Measurements from ENCODE around the gene UTP3.
"Not testable (repeated sequence)": the region's sequence is repeated elsewhere in the genome, so short reads cannot be mapped to it uniquely, and the experiment has no call there.

Gene UTP3, protein sequence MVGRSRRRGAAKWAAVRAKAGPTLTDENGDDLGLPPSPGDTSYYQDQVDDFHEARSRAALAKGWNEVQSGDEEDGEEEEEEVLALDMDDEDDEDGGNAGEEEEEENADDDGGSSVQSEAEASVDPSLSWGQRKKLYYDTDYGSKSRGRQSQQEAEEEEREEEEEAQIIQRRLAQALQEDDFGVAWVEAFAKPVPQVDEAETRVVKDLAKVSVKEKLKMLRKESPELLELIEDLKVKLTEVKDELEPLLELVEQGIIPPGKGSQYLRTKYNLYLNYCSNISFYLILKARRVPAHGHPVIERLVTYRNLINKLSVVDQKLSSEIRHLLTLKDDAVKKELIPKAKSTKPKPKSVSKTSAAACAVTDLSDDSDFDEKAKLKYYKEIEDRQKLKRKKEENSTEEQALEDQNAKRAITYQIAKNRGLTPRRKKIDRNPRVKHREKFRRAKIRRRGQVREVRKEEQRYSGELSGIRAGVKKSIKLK

DNA sequence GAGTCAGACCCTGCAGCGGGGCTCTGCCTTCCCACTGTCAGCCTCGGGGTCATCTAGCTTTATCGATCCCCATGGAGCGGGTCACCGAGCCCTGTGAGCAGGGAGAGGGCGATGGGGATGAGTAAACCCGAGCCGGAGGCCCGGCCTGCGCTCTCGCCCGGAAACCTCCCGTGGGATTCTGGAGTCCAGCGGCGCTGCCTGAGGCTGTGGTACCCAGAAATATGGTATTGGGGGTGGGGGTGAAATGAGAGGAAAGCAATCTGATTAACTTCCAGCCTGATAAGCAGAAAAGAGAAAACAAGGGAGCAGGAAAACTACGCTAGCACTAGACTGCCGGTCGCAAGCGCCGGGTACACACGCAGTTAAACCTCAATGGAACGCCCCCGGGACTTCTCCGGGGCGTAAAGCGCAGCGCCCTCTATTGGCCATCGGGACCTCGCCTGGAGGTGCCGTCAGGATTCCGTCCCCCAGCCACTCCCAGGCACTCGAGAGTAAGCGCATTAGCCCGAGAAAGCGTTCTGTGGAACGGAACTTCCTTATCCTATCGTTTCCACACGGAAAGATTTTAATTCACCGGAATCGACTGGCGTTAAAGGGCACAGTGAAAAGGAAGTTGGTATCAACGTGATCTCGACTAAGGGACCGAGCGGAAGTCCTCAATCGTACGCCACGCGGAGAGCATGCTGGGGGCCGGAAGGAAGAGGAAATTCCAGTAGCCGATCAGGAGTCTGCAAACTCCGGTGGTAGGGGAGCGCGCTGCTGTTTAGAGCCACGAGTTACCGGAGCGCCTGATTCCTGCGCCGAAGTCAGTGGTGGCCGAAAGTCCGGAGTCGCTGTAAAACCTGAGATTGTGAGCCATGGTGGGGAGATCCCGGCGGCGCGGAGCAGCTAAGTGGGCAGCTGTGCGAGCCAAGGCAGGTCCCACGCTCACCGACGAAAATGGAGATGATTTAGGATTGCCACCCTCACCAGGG lies at the start of gene UTP3:
UTP3 (plus strand) TSS at position 712 of the 974 bp plus-strand sequence; CDS start at position 858, 146 bp downstream.
- peak; percentile 95 for DNase-seq

DNA sequence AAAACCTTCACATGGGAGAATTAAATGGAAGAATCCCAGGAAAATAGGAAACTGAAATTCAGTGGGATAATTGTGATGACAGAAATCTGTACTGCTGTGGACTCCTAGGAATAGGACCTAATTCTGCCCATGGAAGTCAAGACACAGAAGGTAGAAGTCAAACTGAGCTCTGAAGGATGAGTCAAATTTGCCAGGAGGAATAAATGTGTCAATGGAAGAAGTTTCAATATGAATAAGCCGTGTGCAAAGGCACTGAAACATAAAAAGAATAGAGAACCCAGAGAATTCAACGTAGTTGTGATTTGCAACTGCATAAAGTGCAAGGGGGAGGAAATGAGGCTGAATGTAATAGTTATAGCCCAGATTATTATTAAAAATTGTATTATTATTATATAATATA lies 48.1 kb upstream of the UTP3 start:
- DNase-seq = no peak

DNA sequence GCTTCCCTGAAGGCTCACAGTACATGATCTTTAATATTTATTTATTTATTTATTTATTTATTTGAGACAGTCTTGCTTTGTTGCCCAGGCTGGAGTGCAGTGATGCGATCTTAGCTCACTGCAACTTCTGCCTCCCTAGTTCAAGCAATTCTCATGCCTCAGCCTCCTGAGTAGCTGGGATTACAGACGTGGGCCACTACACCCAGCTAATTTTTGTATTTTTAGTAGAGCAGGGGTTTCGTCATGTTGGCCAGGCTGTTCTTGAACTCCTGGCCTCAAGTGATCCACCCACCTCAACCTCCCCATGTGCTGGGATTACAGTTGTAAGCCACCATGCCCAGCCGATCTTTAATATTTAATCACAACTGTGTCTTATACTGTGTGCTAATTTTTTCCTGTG lies 37.6 kb upstream of the UTP3 start:
- DNase-seq = not testable (repeated sequence)

DNA sequence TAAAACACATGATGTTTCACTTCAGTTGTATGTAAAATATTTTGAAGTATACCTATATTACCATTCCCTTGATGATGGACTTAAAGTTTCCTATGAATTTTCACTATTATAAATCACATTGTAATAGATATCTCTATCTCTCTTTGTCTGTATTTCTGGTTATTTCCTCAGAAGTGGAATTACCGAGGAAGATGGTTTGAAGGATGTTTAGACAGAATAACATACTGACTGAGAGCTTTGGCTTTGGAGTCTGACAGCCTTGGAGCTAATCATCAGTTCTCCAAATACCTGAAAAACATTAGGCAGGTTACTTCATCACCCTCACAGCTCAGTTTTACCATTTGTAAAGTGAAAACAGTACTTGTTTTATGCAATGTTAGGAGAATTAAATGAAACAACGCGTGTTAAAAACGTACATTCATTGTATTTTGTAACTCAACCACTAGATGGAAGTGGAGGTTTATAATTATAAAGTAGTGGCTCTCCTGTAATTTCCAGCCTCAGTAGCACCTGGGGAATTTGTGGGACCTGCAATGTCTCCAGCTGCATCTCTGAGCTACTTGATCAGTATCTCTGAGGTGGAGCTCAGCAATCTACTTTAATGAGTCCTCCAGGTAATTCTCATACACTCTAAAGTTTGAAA lies 36.3 kb upstream of the UTP3 start:
- DNase-seq = peak; percentile 27

DNA sequence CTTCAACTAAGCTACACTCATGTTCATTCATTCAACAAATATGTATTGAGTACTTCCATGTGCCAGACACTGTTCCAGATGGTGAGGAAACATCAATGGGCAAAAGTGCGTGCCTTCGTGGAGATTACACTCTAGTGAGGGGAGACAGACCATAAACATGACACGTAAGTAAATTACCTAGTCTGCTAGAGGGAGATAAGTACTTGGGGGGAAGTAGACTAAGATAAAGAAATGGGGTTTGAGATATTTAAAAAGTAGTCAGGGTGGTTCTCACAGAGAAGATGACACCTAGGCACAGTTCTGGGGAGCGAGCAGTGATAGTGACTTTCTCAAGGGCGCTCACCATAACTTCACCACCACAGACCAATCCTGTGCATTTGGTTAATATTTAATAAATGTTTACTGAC lies 33.7 kb upstream of the UTP3 start:
- DNase-seq = no peak

DNA sequence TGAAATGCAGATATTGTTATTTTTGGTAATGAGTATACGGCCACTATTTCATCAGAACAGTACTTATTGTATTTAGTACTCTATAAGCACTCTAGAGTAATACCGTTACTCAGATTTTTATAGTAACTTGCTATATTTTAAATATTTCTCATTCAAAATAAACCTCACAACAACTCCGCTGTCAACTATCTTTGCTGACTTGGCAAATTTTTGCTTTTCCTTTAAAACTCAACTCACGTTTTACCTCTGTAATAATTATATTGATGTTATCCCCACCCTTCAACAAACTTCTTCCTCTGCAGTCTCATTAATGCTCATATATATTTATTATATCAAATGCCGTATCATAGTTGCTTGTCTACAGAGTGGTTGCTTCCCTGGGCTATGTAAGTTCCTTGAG lies 31.0 kb upstream of the UTP3 start:
- no peak for DNase-seq

DNA sequence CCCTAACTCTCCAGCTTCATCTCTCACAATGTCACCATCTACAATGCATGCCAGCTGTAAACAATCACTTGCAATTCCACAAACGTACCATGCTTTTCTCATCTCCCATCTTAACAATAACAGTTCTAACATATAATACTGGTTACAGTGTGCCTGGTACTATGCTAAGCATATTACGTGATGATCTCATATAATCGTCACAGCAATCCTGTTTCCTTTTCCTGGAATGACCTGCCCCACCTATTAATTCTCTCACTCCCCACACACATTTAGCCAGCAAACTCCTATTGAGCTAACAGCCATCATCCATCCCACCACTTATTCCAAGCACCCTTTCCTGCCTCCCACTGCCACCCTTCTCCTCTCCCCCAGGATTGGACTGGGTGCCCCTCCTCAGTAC lies 29.9 kb upstream of the UTP3 start:
- DNase-seq = no peak

DNA sequence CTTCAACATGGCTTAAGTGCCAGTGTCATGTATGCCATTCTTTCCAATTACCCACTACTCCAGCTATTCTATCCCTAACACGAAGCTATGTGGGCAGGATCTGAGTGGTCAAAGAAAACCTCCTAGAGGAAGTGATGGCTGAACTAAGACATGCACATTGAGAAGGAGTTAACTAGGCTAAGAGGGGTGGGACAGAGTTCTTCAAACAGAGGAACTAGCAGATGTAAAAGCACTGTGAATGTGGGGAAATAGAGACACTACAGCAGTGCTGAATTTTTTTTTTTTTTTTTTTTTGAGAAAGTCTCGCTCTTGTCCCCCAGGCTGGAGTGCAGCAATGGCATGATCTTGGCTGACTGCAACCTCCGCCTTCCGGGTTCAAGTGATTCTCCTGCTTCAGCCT lies 28.2 kb upstream of the UTP3 start:
- peak; percentile 52 for DNase-seq

DNA sequence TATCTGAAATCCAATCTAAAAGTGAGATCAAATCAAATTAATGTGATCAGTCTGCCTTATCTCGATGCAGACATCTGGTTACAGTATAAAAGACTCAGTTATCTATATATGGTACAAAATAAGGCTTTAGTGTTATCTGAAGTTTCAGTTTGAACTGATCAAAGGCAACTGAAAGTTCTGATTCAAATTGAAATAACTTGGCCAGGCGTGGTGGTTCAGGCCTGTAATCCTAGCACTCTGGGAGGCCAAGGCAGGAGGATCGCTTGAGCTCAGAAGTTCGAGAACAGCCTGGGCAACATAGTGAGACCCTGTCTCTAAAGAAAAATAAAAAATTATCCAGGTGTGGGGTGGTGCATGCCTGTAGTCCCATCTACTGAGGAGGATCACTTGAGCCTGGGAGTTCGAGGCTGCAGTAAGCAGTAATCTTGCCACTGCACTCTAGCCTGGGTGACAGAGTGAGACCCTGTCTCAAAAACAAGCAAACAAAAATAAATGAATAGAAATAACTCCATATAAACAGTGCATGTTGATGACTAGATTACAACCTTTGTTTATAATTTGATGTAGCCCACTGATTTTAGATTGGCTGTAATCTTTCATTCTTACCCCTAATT lies 26.9 kb upstream of the UTP3 start:
- DNase-seq = not testable (repeated sequence)

DNA sequence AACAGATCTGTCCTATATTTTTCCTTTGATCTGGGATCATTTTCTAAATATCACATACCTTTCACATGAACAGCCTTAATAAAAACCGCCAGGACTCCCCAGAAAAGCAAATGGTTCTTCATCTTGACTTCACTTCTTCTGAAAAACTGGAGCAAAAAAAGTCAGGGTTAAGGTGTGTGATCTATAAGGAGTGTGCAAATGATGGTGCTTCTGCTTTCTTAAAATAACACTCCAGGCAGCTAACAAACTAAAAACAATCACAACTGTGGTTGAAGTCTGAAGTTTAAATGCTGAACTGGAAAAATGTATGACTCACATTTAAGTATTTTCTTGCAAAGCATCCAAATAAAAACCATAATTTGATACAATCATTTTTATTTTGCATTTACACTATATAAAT lies 22.0 kb upstream of the UTP3 start, which contains the start of gene JCHAIN:
JCHAIN (minus strand) TSS at position 140 of the 400 bp plus-strand sequence; CDS start at position 122, 18 bp downstream.
- DNase-seq = peak; percentile 69

DNA sequence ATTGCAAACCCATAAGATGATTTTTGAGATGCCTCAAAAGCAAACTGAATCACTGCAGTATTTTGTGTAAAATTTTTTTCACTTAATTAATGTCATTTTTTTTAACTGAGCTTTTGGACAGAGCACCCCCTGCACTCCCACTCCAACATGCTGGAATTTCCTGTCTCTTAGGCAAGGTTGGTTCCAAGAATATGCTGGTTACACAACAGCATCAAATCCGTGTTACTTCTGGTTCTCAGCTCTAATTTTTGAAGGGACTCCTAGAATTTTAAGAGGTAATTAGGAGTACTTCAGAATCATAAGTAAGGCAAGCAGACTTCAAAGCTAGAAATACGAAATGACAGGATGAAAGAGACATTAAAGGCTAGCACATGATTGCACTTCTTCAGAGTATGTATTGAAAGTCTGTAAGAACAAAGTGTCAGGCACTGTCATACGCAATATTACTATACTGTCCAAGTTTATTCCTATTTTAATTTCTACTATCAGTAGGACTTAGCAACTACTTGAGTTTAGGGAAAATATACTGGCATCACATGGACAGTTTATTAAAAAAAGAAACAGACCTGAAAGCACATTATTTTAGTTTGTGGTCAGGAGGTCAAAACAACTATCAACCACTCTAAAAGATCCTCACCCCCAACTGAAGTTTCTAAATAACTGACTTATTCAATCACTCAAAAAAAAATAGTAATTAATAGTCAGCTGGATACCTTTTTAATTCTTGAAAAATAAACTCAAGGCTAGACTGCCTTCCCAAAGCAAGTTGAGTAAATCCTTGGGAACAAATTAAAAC lies 20.4 kb upstream of the UTP3 start:
- no peak for DNase-seq

DNA sequence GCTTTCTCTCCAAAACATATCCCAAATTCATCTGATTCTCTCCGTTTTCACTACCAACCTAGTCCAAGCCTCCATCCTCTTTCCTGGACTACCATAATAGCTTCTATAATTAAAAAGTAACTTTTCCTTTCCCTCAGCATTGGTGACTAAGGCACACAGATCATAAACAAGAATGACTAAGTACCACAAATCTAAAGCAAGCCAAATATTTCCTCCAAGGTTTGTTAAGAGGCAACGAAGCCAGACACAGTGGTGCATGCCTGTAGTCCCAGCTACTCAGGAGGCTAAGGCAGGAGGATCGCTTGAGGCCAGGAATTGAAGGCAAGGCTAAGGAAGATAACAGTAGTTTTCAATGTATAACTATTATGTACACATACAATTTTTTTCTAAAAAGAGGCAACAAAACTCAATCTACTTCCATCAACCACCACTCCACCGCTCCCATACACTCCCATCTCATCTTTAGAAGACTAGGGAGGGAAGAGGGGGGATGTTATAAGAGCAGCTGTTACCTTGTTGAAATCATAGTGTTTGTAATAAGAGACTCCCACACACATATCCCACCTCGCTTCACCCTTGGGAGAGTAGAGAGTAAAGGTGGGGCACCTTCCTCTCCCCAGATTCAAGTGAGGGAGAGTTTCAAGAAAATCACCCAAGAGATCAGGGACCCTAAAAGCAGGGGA lies 17.9 kb upstream of the UTP3 start:
- DNase-seq = no peak

DNA sequence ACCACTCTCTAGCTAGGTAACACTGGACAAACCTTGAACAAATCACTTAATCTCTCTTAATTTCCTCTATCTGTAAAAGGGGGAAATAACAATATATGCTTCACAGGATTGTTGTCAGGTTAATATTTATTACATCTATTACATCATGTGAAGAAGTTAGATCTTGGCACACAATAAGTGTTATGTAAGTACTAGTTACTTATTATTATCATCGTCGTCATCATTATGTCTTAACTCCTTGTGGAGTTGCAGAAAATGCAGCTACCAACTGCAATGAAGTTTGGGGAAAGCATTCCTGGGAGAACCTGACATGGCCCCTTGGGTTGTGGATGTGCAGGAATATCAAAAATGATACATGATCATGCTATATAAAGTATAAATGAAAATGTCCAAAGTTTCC lies 17.2 kb upstream of the UTP3 start:
- no peak for DNase-seq

DNA sequence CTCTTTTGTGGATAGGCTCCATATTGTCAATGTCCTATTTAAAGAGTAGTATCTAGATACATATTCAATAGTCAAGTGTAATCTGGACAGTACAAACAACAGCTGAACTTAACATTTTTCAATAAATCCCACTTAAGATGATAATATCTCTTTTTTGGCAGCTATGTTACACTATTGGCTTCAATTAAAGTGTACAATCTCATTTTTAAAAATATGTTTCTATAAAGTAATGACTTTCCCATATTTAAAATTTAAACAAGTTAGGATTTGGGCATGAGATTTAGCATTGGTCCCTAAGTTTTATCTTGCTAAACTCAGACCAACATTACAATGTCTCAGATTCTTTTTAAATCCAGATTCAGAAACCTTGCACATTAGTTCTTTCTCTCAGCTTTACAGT lies 14.1 kb upstream of the UTP3 start:
- no peak for DNase-seq

DNA sequence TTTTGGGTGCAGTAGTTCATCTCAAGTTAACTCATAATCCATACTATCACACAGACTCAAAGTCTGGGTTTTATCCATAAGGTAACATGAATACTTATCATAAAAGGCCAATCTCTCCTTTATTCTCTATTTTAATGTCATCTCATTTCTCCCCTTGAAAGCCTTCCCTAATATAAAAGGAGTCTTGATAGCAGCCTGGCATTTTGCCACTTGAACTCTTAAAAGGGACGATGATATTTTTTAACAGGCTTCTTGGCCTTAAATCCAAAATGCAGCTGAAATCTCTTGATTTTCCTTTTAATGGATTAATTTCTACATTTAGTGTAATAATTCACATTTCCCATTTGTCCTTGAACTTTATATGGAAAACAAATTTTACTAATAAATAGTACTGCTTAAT lies 13.6 kb upstream of the UTP3 start:
- no peak for DNase-seq

DNA sequence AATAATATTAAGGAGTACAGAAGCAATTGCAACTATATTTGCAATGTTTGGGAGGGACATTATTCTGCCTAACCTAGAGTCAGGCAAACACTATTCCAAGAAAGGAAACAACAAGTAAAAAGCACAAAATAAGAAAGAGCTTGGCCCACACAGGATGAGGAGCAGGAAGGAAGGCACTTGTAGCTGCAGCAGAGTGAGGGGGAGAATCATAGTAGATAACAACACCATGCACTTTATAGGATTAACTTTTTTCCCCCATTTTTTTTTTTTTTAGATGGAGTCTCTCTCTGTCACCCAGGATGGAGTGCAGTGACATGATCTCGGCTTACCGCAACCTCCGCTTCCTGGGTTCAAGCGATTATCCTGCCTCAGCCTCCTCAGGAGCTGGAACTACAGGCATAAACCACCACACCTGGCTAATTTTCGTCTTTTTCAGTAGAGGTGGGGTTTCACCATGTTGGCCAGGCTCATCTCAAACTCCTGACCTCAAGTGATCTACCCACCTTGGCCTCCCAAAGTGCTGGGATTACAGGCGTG lies 11.7 kb upstream of the UTP3 start:
- no peak for DNase-seq

DNA sequence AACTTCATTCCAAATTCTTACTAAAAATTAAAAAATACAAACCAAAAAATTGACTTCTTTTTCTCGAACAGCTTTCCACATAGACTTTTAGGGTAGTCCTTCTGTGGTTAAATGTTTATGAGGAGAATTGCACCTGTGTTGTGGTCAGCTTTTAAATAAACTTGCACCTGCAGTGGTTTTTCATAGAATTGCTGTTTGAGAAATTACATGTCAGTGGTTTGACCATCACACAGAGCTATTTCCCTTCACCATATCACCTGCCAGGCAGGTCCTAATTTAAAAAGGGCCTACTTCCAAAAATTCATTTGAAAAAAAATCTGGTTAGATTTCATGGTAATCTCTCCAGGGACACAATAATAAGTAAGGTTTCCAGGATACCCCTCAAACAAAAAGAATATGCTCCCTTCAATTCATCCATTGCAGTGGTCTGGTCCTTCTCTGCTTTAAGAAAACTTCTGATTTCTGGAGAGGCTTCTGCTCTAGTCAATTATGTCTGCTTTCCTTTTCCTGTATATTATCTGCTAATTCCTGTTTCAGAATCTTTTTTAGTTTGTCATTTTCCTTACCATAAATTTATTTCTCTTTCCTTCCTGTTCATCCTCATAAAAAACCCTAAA lies 9.8 kb upstream of the UTP3 start:
- DNase-seq = peak; percentile 82

DNA sequence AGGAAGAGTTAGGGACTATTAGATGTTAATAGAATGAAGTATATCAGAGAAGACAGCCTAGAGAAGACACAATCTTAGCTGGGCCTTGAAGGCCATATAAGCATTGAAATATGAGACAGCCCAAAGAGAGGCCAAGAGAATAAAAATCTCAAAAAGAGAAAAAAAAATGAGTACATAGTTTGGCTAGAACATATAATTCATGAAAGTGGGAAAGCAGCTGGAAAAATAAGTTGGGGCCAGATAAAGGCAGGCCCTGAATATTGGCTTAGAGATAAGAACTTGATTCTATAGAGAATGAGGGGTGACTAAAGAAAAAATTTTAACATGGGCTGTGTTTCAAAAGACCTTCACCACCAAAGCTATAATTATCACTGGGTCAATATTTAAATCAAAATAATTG lies 7.4 kb upstream of the UTP3 start:
- no peak for DNase-seq

DNA sequence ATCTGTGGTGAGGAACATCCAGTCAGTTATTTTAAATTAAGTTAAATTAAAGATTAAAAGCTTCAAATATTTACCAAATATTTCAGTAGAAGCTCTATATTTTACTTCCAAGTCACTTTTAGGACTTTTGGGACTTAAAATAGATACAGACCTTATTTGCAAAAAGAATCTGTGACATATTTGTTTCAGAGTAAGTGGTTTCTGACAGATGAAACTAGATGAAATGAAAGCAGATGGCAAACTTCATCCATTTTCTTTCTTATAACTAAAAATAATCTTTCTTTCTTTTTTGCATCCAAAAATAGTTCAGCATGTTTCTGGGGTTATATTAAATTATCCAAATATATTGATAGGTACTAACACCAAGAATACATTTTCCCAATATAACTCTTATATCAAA lies 6.6 kb upstream of the UTP3 start:
- DNase-seq = no peak

DNA sequence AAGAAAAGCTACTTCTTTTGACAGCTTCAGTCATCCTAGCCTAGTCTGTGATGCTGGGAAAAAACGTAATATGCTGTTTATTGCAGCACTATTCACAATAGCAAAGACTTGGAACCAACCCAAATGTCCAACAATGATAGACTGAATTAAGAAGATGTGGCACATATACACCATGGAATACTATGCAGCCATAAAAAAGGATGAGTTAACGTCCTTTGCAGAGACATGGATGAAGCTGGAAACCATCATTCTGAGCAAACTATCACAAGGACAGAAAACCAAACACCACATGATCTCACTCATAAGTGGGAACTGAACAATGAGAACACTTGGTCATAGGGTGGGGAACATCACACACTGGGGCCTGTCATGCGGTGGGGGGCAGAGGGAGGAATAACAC lies 6.2 kb upstream of the UTP3 start:
- not testable (repeated sequence) for DNase-seq
